Hypothalamus (tissue), 51 donors: ENCODE measurements around the gene TLL2.

Experiments
- DNase-seq, 51 donors: peaks; one replicate each; lab custom pipeline; 2025; lab: John Stamatoyannopoulos, UW

TLL2 gene

GRCh38 chr10:96402417-96403305, 111.1 kb downstream of the TLL2 start:
- DNase-seq, result no peak

GRCh38 chr10:96401036-96401435, 112.7 kb downstream of the TLL2 start:
- DNase-seq, result peak in 11 of 51 donors; percentile 13 to 59 (median 31)

- DNase-seq, result peak in 28 of 51 donors; percentile 6 to 61 (median 36)
These were observed 113.3 kb downstream of the TLL2 start for GRCh38 chr10:96400465-96400864.

GRCh38 chr10:96397902-96398301, 115.8 kb downstream of the TLL2 start:
- DNase-seq, result no peak

- peak in 44 of 51 donors; percentile 6 to 76 (median 44) for DNase-seq
These were observed 117.5 kb downstream of the TLL2 start for GRCh38 chr10:96395931-96396877.

- DNase-seq, result peak in 45 of 51 donors; percentile 6 to 89 (median 63)
These were observed 123.3 kb downstream of the TLL2 start for GRCh38 chr10:96390460-96390864.

GRCh38 chr10:96389785-96390184, 123.9 kb downstream of the TLL2 start:
- no peak for DNase-seq

GRCh38 chr10:96387601-96388000, 126.1 kb downstream of the TLL2 start:
- no peak for DNase-seq

GRCh38 chr10:96387161-96387560, 126.6 kb downstream of the TLL2 start:
- DNase-seq, result no peak

GRCh38 chr10:96384506-96384905, 129.2 kb downstream of the TLL2 start:
- no peak for DNase-seq

- DNase-seq, result no peak
These were observed 132.9 kb downstream of the TLL2 start for GRCh38 chr10:96380821-96381220.

- no peak for DNase-seq
These were observed 134.0 kb downstream of the TLL2 start for GRCh38 chr10:96379758-96380157.

- no peak for DNase-seq
These were observed 135.0 kb downstream of the TLL2 start for GRCh38 chr10:96378741-96379140.

- no peak for DNase-seq
These were observed 135.9 kb downstream of the TLL2 start for GRCh38 chr10:96377816-96378294.

- DNase-seq, result no peak
These were observed 137.2 kb downstream of the TLL2 start for GRCh38 chr10:96376483-96376882.

- DNase-seq, result peak; percentile 21 to 93 (median 78)
These were observed 138.5 kb downstream of the TLL2 start for GRCh38 chr10:96374985-96375830.

GRCh38 chr10:96374639-96374984, 139.1 kb downstream of the TLL2 start:
- peak in 4 of 51 donors; percentile 15 to 52 (median 33) for DNase-seq

GRCh38 chr10:96374004-96374403, 139.7 kb downstream of the TLL2 start:
- no peak for DNase-seq

GRCh38 chr10:96371356-96371755, 142.4 kb downstream of the TLL2 start:
- no peak for DNase-seq

- peak in 33 of 51 donors; percentile 7 to 69 (median 30) for DNase-seq
These were observed 143.1 kb downstream of the TLL2 start for GRCh38 chr10:96370584-96371157.
